ENCODE measurements around the gene PLA2G2F. TPM values are rescaled to one million over a fixed set of nuclear protein-coding genes. Genes with fewer than 3 reads are reported as not detected.

PLA2G2F gene
- total RNA-seq, 6 donors from 2014 or later: not detected

- Histone ChIP-seq H3K4me3 (no peak overlapping the region), H3K27me3 (no peaks in the 10 kb centered on the region), H3K36me3 (no peaks in the 10 kb centered on the region), H3K27ac (no peak overlapping the region), H3K4me1 (peaks cover 0 to 8% (median 3%) of the 10 kb centered on the region in 4 donors), H3K9me3 (no peaks in the 10 kb centered on the region)
- WGBS, 2 donors: 37% methylated on average over 15 of the region's 15 CpGs
- no peak for TF ChIP-seq EP300 (IDR thresholded peaks at IDR 0.05)
- TF ChIP-seq POLR2A (IDR thresholded peaks at IDR 0.05): no peak
- peak; percentile 54 to 86 (median 76) for TF ChIP-seq CTCF (IDR thresholded peaks at IDR 0.05)
- TF ChIP-seq POLR2AphosphoS5 (IDR thresholded peaks at IDR 0.05): no peak
- DNase-seq (peak in 1 of 2 donors; percentile 62), ATAC-seq (ENCODE audit: low FRiP score in 2 of 2) (peak; percentile 61 to 72)
Measured at GRCh38 chr1:20194757-20195461, 55.8 kb downstream of the PLA2G2F start.

- Histone ChIP-seq H3K27me3 (no peaks in the 10 kb centered on the region), H3K9me3 (no peaks in the 10 kb centered on the region), H3K27ac (no peak overlapping the region), H3K4me3 (no peak overlapping the region), H3K4me1 (peaks cover 0 to 8% (median 3%) of the 10 kb centered on the region in 4 donors), H3K36me3 (no peaks in the 10 kb centered on the region)
- DNase-seq (no peak), ATAC-seq (ENCODE audit: low FRiP score in 2 of 2) (no peak)
- peak in 1 of 6 experiments; percentile 1 for TF ChIP-seq CTCF (IDR thresholded peaks at IDR 0.05)
- TF ChIP-seq POLR2AphosphoS5 (IDR thresholded peaks at IDR 0.05): no peak
- 65 to 68% methylated on average over 4 of the region's 4 CpGs for WGBS, 2 donors
Measured at GRCh38 chr1:20195462-20195780, 56.3 kb downstream of the PLA2G2F start.

- no peak overlapping the region for H3K4me3 ChIP-seq
- WGBS, 2 donors: 72 to 74% methylated on average over 6 of the region's 6 CpGs
- TF ChIP-seq CTCF (IDR thresholded peaks at IDR 0.05) (no peak), POLR2AphosphoS5 (IDR thresholded peaks at IDR 0.05) (no peak), EP300 (IDR thresholded peaks at IDR 0.05) (no peak), POLR2A (IDR thresholded peaks at IDR 0.05) (no peak)
- H3K36me3 ChIP-seq: no peaks in the 10 kb centered on the region
- H3K9me3 ChIP-seq: no peaks in the 10 kb centered on the region
- ATAC-seq (ENCODE audit: low FRiP score in 2 of 2): no peak
- H3K27me3 ChIP-seq: no peaks in the 10 kb centered on the region
- peaks cover 0 to 8% (median 3%) of the 10 kb centered on the region in 4 donors for H3K4me1 ChIP-seq
- no peak for DNase-seq
- no peak overlapping the region for H3K27ac ChIP-seq
Measured at GRCh38 chr1:20197329-20197791, 58.2 kb downstream of the PLA2G2F start.

GRCh38 chr1:20198296-20198695, 59.2 kb downstream of the PLA2G2F start:
- DNase-seq (no peak), ATAC-seq (ENCODE audit: low FRiP score in 2 of 2) (no peak)
- no peaks in the 10 kb centered on the region for H3K27me3 ChIP-seq
- no peak overlapping the region for H3K4me3 ChIP-seq
- H3K36me3 ChIP-seq: no peaks in the 10 kb centered on the region
- peaks cover 0 to 8% (median 2%) of the 10 kb centered on the region in 4 donors for H3K4me1 ChIP-seq
- TF ChIP-seq POLR2AphosphoS5 (IDR thresholded peaks at IDR 0.05): no peak
- TF ChIP-seq POLR2A (IDR thresholded peaks at IDR 0.05): no peak
- TF ChIP-seq CTCF (IDR thresholded peaks at IDR 0.05): no peak
- TF ChIP-seq EP300 (IDR thresholded peaks at IDR 0.05): no peak
- H3K27ac ChIP-seq: no peak overlapping the region
- no peaks in the 10 kb centered on the region for H3K9me3 ChIP-seq
- 93 to 94% methylated on average over 1 of the region's 1 CpG for WGBS, 2 donors

GRCh38 chr1:20198918-20199317, 59.8 kb downstream of the PLA2G2F start:
- H3K27ac ChIP-seq: no peak overlapping the region
- no peaks in the 10 kb centered on the region for H3K27me3 ChIP-seq
- DNase-seq (no peak), ATAC-seq (ENCODE audit: low FRiP score in 2 of 2) (no peak)
- no peaks in the 10 kb centered on the region for H3K9me3 ChIP-seq
- H3K4me1 ChIP-seq: peaks cover 0 to 8% (median 2%) of the 10 kb centered on the region in 4 donors
- no peak overlapping the region for H3K4me3 ChIP-seq
- TF ChIP-seq POLR2A (IDR thresholded peaks at IDR 0.05) (no peak), POLR2AphosphoS5 (IDR thresholded peaks at IDR 0.05) (no peak), CTCF (IDR thresholded peaks at IDR 0.05) (no peak), EP300 (IDR thresholded peaks at IDR 0.05) (no peak)
- 60 to 63% methylated on average over 7 of the region's 7 CpGs for WGBS, 2 donors
- H3K36me3 ChIP-seq: no peaks in the 10 kb centered on the region

All from upper lobe of left lung (tissue), 6 donors.